H54 (cell line): ENCODE measurements around the gene DOC2A.
A peak's percentile ranks its signal among the peaks of the same experiment; 100 is the strongest.
"Not testable (repeated sequence)": the region's sequence is repeated elsewhere in the genome, so short reads cannot be mapped to it uniquely, and the experiment has no call there.

Experiments
- DNase-seq: peaks from one replicate; pipeline ENCODE4 v3.0.0; 2011; ENCODE audit warnings: low spot score, mixed read lengths; ENCODE audit not compliant: insufficient read length
- FAIRE-seq: peaks from 3 replicates; lab custom pipeline; 2011; peaks lifted over from hg19 to GRCh38; lab: Jason Lieb, UNC
- POLR2A ChIP-seq: IDR thresholded peaks from 2 replicates; pipeline ENCODE4 v1.6.1; 2011; ENCODE audit warnings: low read depth, mild to moderate bottlenecking, low read length

Gene DOC2A

DNA sequence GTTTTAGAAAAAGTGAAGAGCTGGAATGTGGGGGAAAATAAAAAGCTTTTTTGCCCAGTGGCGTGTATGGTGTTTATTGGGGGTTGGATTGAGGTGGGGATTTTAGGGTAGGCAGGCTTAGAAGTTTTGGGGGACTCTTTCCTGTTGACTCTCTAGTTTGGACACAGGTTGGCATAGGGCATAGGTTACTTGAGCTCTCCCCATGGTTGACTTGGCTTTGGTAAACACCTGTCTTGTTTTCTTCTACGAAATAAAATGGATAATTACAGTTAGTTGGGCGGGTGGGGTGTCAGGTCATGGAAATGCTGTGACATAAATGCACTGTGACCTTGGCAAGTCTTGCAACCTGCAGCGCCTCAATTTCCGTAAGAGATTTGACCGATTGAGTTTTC is 37.8 kb downstream of the DOC2A start:
- TF ChIP-seq POLR2A = no peak
- FAIRE-seq (no peak), DNase-seq (no peak)

DNA sequence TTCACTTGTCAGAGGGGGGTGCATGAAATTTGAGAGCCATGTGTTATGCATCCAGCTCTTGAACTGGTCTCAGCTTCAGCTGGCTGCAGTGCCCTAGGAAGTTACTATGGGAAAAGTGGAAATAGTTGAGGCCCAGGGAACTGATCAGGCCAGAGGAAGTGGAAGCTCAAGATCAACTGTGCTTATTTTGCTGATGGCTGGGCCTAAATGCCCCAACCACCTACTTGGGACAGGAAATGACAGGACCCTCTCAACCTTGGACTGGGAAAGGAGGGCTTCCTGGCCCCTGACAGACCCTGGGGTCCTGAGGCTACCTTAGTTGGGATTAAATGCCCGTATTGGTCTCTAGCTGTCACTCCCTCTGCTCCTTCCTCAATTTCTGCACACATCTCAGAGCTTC is 38.3 kb downstream of the DOC2A start:
- FAIRE-seq (no peak), DNase-seq (no peak)
- no peak for TF ChIP-seq POLR2A

- FAIRE-seq = no peak
Measured at GRCh38 chr16:29971304-29971703, 39.5 kb downstream of the DOC2A start.

DNA sequence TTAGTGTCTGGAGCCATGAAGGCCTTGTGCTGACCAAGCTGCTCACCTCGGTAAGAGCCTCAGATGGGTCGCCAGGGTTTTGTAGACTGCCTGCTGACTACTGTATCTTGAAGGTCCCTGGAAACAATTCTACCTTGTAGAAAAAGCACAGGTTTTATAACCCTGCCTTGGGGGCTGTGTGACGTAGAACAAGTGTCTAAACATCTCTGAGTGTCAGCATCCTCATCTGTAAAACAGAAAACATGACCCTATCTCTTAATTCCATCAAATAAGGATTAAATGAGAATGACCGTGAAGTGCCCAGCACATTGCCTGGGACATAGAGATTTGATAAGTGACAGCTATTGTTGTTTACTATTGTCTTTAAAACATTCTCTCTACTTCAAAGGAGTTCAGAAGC is 42.6 kb downstream of the DOC2A start:
- FAIRE-seq (no peak), DNase-seq (no peak)
- no peak for TF ChIP-seq POLR2A

More at GRCh38 chr16:29971304-29971703, 39.5 kb downstream of the DOC2A start:
- no peak for TF ChIP-seq POLR2A
- no peak for DNase-seq

GRCh38 chr16:29963021-29963743 is 47.6 kb downstream of the DOC2A start:
- FAIRE-seq = no peak
- no peak for DNase-seq
- no peak for TF ChIP-seq POLR2A

GRCh38 chr16:29962344-29962994 is 48.4 kb downstream of the DOC2A start:
- TF ChIP-seq POLR2A = no peak
- no peak for FAIRE-seq
- DNase-seq = no peak

DNA sequence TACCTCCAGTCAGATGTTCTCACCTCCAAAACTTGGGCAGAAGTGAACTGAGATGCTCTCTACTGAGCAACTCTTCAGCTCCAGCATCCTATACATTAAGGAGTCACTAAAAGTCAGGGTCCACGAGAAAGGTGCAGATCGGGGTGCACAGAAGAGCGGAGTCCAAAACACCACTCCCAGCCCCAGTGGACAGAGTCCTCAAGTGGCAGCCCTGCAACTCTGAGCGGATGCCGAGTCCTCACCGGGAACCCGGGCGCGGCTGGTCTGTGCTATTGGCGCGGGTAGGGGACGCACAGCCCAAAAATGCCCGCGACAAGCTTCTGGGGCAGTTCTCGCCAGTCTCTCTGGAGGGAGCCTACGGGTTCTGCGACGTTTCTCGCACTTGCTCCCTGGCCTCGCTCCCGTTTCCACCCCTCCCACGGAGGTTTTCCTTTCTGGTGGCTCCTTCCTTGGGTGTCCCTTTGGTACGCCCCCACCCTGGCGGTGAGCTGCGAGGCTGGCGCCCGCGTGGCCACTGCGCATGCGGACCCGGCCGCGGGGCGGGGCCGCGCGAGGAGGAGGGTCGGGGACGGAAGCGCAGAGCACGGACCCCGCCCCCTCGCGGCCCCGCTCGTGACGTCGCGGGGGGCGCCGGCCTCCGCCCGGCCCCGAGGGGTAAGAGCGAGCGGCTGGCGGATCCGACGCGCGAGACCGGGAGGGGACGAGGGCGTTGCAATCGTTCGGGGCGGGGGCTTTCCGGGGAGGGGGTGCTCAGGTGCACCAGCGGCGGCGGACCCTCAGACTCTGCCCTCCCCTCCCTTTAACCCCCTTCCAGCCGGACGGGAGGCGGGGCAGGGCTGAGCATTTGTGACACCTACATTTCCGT is 49.1 kb downstream of the DOC2A start, which contains the start of gene TMEM219:
Gene TMEM219, plus strand, starts transcription at position 601 of the 865 bp plus-strand sequence. CDS start 1,065 bp downstream, outside the sequence.
- TF ChIP-seq POLR2A = peak; percentile 58
- DNase-seq = peak; percentile 94
- no peak for FAIRE-seq

DNA sequence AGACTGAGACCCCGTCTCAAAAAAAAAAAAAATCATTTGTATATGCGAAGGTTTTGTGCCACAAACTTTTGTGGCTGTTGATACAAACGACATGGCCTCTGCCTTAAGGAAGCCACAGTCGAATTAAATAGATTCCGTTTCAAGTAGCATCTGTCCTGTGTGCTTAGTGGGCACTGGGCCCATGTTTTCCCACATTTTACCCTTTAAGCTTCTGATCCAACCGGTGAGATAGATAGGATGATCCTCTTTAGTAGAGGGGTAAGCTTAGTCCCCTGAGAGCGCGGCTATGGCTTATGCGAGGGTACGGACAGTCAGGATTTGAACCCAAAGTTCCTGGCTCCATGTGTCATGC is 49.7 kb downstream of the DOC2A start:
- no peak for TF ChIP-seq POLR2A
- DNase-seq (no peak), FAIRE-seq (no peak)

DNA sequence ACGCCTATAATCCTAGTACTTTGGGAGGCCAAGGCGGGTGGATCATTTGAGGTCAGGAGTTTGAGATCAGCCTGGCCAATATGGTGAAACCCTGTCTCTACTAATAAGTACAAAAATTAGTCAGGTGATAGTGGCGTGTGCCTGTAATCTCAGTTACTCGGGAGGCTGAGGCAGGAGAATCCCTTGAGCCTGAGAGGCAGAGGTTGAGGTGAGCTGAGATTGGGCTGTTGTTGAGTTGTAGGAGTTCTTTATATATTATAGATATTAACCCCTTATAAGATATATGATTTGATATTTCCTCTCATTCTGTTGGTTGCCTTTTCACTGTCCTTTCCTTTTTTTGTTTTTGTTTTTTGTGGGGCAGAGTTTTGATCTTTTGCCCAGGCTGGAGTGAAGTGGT is 51.0 kb downstream of the DOC2A start:
- not testable (repeated sequence) for FAIRE-seq, DNase-seq

GRCh38 chr16:29959293-29959692 is 51.5 kb downstream of the DOC2A start:
- TF ChIP-seq POLR2A = no peak
- DNase-seq (no peak), FAIRE-seq (no peak)

DNA sequence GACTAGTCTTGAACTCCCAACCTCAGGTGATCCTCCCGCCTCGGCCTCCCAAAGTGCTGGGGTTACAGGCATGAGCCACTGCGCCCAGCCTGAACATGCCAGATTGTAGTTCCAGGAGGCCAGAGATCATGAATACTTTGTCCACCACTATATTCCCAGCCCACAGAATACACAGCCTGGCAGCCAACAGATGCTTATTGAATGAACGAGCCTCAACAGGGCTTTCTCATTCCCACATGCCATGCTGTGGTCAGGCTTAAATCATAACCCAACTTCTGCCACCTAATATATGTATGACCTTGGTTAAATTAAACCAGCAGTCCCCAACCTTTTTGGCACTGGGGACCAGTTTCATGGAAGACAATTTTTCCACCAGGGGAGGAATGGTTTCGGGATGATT is 52.1 kb downstream of the DOC2A start:
- FAIRE-seq (no peak), DNase-seq (no peak)
- TF ChIP-seq POLR2A = no peak
